Measurements from ENCODE around the gene PIK3CA.

Gene PIK3CA

GRCh38 chr3:179174898-179175297, 26.7 kb downstream of the PIK3CA start:
- Histone ChIP-seq H3K4me3 (ENCODE audit: low read depth, low read length) (no peak overlapping the region), H3K36me3 (no peaks in the 10 kb centered on the region), H3K27me3 (ENCODE audit: insufficient read depth, low read depth, severe bottlenecking) (no peaks in the 10 kb centered on the region), H3K9me3 (ENCODE audit: severe bottlenecking) (no peaks in the 10 kb centered on the region), H3K27ac (no peak overlapping the region)
- DNase-seq, result no peak
- TF ChIP-seq CTCF (IDR thresholded peaks at IDR 0.05; ENCODE audit: low read depth, low read length), result no peak

GRCh38 chr3:179175358-179175757, 27.2 kb downstream of the PIK3CA start:
- Histone ChIP-seq H3K9me3 (ENCODE audit: severe bottlenecking) (no peaks in the 10 kb centered on the region), H3K27me3 (ENCODE audit: insufficient read depth, low read depth, severe bottlenecking) (no peaks in the 10 kb centered on the region), H3K27ac (no peak overlapping the region), H3K36me3 (no peaks in the 10 kb centered on the region), H3K4me3 (ENCODE audit: low read depth, low read length) (no peak overlapping the region)
- DNase-seq, result no peak
- TF ChIP-seq CTCF (IDR thresholded peaks at IDR 0.05; ENCODE audit: low read depth, low read length), result no peak

DNA sequence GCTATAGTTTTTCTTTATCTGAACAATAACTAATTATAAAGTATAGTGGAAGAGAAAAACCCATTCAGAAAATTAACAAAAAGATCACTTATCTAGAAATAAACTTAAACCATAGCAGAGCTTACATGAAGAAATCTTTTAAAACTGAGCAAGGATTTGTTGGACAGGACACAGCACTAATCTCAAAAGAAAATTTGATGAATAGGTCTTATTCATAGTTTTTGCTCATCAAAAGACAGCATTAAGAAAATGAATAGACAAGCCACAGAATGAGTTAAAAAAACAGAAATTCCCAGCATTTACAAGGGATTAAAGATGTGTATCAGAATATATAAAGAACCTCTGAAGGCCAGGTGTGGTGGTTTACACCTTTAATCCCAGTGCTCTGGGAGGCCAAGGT, 29.5 kb downstream of the PIK3CA start:
- no peaks in the 10 kb centered on the region for H3K27me3 ChIP-seq (ENCODE audit: insufficient read depth, low read depth, severe bottlenecking)
- no peaks in the 10 kb centered on the region for H3K9me3 ChIP-seq (ENCODE audit: severe bottlenecking)
- no peak overlapping the region for H3K4me3 ChIP-seq (ENCODE audit: low read depth, low read length)
- DNase-seq, result no peak
- TF ChIP-seq CTCF (IDR thresholded peaks at IDR 0.05; ENCODE audit: low read depth, low read length), result no peak
- H3K27ac ChIP-seq, result no peak overlapping the region
- no peaks in the 10 kb centered on the region for H3K36me3 ChIP-seq

DNA sequence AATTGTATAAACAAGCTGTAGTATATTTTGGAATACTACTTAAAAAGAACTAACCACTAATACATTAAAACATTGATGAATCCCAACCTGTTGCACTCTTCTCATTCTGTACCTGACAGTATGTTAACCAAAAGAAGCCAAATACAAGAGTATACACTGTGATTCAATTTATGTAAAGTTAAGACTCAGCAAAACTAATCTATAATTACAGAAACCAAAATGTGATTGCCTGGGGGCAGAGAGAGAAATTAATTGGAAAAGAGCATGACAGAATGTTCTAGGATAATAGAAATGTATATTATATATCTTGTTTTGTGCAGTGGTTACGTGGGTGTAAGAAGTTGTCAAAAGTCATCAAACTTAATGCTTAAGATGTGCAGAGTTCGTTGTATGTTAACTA, 31.1 kb downstream of the PIK3CA start:
- Histone ChIP-seq H3K9me3 (ENCODE audit: severe bottlenecking) (no peaks in the 10 kb centered on the region), H3K27ac (no peak overlapping the region), H3K27me3 (ENCODE audit: insufficient read depth, low read depth, severe bottlenecking) (no peaks in the 10 kb centered on the region), H3K4me3 (ENCODE audit: low read depth, low read length) (no peak overlapping the region), H3K36me3 (no peaks in the 10 kb centered on the region)
- no peak for TF ChIP-seq CTCF (IDR thresholded peaks at IDR 0.05; ENCODE audit: low read depth, low read length)
- no peak for DNase-seq

GRCh38 chr3:179179979-179180759, 32.0 kb downstream of the PIK3CA start:
- DNase-seq, result no peak
- H3K9me3 ChIP-seq (ENCODE audit: severe bottlenecking), result no peaks in the 10 kb centered on the region

More at GRCh38 chr3:179179979-179180759, 32.0 kb downstream of the PIK3CA start:
- no peak overlapping the region for H3K4me3 ChIP-seq (ENCODE audit: low read depth, low read length)
- no peaks in the 10 kb centered on the region for H3K36me3 ChIP-seq
- no peak for TF ChIP-seq CTCF (IDR thresholded peaks at IDR 0.05; ENCODE audit: low read depth, low read length)
- no peaks in the 10 kb centered on the region for H3K27me3 ChIP-seq (ENCODE audit: insufficient read depth, low read depth, severe bottlenecking)
- no peak overlapping the region for H3K27ac ChIP-seq

Data from WERI-Rb-1 (cell line).